Measurements from ENCODE around the gene FOLR2.

FOLR2 gene

GRCh38 chr11:72228844-72229231, 12.2 kb downstream of the FOLR2 start:
- TF ChIP-seq CTCF (IDR thresholded peaks at IDR 0.05; ENCODE audit: low read depth, low read length): no peak
- peaks cover 77% of the 10 kb centered on the region for H3K36me3 ChIP-seq
- H3K9me3 ChIP-seq (ENCODE audit: severe bottlenecking): no peaks in the 10 kb centered on the region
- no peak overlapping the region for H3K4me3 ChIP-seq (ENCODE audit: low read depth, low read length)
- H3K27ac ChIP-seq: no peak overlapping the region
- H3K27me3 ChIP-seq (ENCODE audit: insufficient read depth, low read depth, severe bottlenecking): no peaks in the 10 kb centered on the region
- DNase-seq: no peak

GRCh38 chr11:72229336-72229924, 12.8 kb downstream of the FOLR2 start:
- Histone ChIP-seq H3K4me3 (ENCODE audit: low read depth, low read length) (no peak overlapping the region), H3K36me3 (peaks cover 83% of the 10 kb centered on the region), H3K27ac (no peak overlapping the region), H3K27me3 (ENCODE audit: insufficient read depth, low read depth, severe bottlenecking) (no peaks in the 10 kb centered on the region), H3K9me3 (ENCODE audit: severe bottlenecking) (no peaks in the 10 kb centered on the region)
- no peak for TF ChIP-seq CTCF (IDR thresholded peaks at IDR 0.05; ENCODE audit: low read depth, low read length)
- DNase-seq: no peak

GRCh38 chr11:72229925-72230763, 13.6 kb downstream of the FOLR2 start:
- Histone ChIP-seq H3K9me3 (ENCODE audit: severe bottlenecking) (no peaks in the 10 kb centered on the region), H3K4me3 (ENCODE audit: low read depth, low read length) (no peak overlapping the region), H3K27ac (no peak overlapping the region), H3K36me3 (peaks cover 90% of the 10 kb centered on the region), H3K27me3 (ENCODE audit: insufficient read depth, low read depth, severe bottlenecking) (no peaks in the 10 kb centered on the region)
- no peak for DNase-seq
- TF ChIP-seq CTCF (IDR thresholded peaks at IDR 0.05; ENCODE audit: low read depth, low read length): no peak

- Histone ChIP-seq H3K27ac (no peak overlapping the region), H3K36me3 (peaks cover 96% of the 10 kb centered on the region)
- no peak for DNase-seq
Observed at GRCh38 chr11:72230764-72231365, 14.3 kb downstream of the FOLR2 start.

More at GRCh38 chr11:72230764-72231365, 14.3 kb downstream of the FOLR2 start:
- TF ChIP-seq CTCF (IDR thresholded peaks at IDR 0.05; ENCODE audit: low read depth, low read length): no peak
- Histone ChIP-seq H3K4me3 (ENCODE audit: low read depth, low read length) (no peak overlapping the region), H3K9me3 (ENCODE audit: severe bottlenecking) (no peaks in the 10 kb centered on the region), H3K27me3 (ENCODE audit: insufficient read depth, low read depth, severe bottlenecking) (no peaks in the 10 kb centered on the region)
